ENCODE data around the gene CEMP1. TPM values are rescaled to one million over a fixed set of nuclear protein-coding genes. Genes with fewer than 3 reads are reported as not detected.

Gene CEMP1
- total RNA-seq, 1 donor from 2014 or later: not detected

Small RNA genes lying within 50 kb of the gene (microRNA-seq; reads per million reads assigned to microRNA genes)
- not detected for gene MIR3178

Other genes with a start within 250 kb of the CEMP1 start
- gene ABCA3, start 190.7 kb downstream of the CEMP1 start, total RNA-seq: 39.0 TPM
- gene CCNF, start 102.0 kb downstream of the CEMP1 start, total RNA-seq: 1.8 TPM
- 0.58 TPM for gene TEDC2, start 71.3 kb downstream of the CEMP1 start, total RNA-seq
- 0.36 TPM for gene NTN3, start 60.1 kb downstream of the CEMP1 start, total RNA-seq
- gene TBC1D24, start 56.3 kb downstream of the CEMP1 start, total RNA-seq: 15.4 TPM
- 134 TPM for gene ATP6V0C, start 17.5 kb downstream of the CEMP1 start, total RNA-seq
- 38.5 TPM for gene AMDHD2, start 11.0 kb downstream of the CEMP1 start, total RNA-seq
- 46.3 TPM for gene PDPK1, start 6.6 kb upstream of the CEMP1 start, total RNA-seq
- 18.2 TPM for gene KCTD5, start 151.1 kb upstream of the CEMP1 start, total RNA-seq
- 2.1 TPM for gene PRSS27, start 188.8 kb upstream of the CEMP1 start, total RNA-seq
- gene SRRM2, start 221.2 kb upstream of the CEMP1 start, total RNA-seq: 931 TPM
- 228 TPM for gene ELOB, start 245.9 kb upstream of the CEMP1 start, total RNA-seq

Measured in sciatic nerve (tissue), 1 donor.